OCI-M1 (cell line): Measurements from ENCODE around the gene CLEC3B.
"Not testable (repeated sequence)": the region's sequence is repeated elsewhere in the genome, so short reads cannot be mapped to it uniquely, and the experiment has no call there.

ENCODE experiments used
- DNase-seq: peaks from one replicate; lab custom pipeline; 2025; lab: John Stamatoyannopoulos, UW

The CLEC3B gene

GRCh38 chr3:45035441-45036301, 9.6 kb downstream of the CLEC3B start:
- no peak for DNase-seq

DNA sequence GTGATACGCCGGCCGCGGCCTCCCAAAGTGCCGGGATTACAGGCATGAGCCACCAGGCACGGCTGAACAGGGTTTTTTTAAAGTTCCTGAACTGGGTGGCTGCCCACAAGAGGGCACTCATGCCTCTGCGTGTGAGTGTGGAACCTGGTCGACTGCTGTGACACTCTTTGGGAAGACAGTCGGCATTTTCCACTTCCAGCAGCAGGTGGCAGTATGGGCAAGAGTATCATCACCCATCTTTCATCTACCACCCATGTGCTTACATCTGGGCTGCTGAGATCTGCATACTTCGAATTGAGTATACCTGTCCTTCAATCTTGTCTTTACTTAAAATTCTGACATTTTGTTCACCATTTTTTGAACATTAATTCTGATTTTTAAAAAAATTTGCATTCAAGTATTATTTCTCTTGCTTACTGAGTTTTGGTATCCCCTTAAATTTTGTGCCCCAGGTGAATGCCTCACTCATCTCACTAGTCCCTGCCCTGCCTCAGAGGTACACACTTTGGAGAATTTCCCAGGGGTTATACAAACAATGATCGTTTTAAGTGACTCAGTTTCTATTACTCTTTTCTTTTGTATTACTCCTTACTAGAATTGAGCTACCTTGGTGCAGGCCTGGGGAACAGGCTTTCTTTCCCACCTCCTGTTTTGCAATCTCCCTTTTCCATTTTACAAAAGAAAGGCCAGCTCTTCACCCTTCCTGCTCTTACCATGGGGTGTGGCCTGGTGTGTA, 11.8 kb downstream of the CLEC3B start:
- peak; percentile 96 for DNase-seq

DNA sequence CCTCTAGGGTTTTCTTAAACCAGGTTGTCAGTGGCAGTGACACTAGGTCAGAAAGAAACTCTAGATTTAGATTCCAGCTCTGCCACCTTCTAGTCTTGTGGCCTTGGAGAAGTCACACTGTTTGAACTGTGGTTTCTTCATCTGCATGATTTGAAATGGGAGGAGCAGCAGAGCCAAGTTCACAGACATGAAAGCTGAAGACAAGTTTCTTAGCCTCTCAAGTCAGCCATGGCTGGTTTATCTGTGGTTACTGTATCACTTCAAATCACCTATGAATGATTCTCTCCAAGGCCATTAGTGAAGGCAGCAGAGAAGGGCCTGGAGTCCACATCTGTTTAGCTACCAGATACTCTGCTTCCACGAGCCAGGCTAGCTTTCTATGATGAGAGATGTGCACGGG, 15.6 kb downstream of the CLEC3B start:
- peak; percentile 28 for DNase-seq

GRCh38 chr3:45042162-45042561, 16.1 kb downstream of the CLEC3B start:
- DNase-seq, result no peak

DNA sequence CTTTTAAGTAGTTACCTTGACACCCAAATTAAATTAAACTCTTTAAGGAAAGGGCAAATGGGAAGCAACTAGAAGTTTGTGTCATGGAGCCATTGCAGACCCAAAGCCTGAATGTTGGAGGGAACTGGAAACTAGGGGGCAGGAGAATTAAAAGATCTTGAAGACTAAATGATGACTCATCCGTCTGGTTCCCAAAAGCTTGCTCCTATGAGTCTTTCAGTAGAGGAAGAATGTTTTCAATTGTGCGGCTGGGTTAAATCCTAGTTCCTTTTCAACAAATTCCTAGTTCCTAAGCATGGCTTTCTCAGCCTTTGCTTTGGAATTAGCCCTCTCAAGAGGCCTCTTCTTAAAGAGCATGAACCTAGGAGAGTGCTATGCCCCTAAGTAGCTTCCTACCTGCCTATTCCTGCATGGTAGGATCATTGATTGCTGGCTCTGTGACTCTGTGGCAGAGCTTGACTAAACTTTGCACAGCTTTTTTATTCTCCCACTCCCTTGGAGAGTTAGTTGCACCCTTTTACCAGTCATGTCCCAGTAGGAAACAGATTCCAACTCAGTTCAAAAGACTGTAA, 17.7 kb downstream of the CLEC3B start:
- DNase-seq, result peak; percentile 47

DNA sequence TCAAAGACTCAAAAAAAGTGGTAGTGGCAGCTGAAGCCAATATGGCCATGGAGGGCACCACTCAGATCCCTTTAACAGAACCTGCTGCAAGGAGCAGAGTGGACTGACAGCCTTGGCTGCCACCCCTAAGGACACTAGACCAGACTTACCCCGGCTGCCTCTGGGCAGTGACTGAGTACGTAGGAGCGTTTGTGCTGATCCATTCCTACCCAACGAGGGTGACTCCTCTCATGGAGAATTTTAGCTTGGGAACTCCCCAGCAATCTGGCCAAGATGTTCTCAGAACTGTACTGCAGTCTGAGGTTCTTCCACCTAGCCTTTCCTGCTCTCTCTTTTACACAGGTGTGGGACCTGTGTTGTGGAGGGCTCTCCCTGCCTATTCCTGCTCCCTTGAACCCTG, 22.1 kb downstream of the CLEC3B start:
- no peak for DNase-seq

DNA sequence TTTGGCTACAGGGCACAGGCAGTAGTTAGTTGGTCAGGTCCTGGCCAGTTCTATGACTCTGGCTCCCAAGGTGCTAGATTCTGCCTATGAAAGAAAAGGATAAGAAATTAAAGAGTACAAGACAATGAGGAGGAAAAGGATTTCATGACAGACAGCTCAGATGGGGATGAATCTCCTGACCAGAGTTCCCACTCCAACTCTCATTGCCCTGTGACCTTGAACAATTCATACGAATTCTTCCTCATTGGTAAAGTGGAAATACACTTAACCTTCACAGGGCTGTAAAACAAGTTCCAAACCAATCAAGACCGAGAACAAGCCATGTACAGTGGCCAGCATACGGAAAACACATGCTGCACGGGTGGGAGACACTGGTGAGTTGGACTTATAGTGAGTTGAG, 23.7 kb downstream of the CLEC3B start:
- DNase-seq, result no peak

- no peak for DNase-seq
Measured at GRCh38 chr3:45051685-45052084, 25.6 kb downstream of the CLEC3B start.

DNA sequence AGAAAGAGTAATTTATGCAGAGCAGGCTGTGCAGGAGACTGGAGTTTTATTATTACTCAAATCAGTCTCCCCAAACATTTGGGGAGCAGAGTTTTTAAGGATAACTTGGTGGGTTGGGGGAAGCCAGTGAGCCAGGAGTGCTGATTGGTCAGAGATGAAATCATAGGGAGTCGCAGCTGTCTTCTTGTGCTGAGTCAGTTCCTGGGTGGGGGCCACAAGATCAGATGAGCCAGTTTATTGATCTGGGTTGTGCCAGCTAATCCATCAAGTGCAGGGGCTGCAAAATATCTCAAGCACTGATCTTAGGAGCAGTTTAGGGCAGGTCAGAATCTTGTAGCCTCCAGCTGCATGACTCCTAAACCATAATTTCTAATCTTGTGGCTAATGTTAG, 27.7 kb downstream of the CLEC3B start:
- DNase-seq, result not testable (repeated sequence)

DNA sequence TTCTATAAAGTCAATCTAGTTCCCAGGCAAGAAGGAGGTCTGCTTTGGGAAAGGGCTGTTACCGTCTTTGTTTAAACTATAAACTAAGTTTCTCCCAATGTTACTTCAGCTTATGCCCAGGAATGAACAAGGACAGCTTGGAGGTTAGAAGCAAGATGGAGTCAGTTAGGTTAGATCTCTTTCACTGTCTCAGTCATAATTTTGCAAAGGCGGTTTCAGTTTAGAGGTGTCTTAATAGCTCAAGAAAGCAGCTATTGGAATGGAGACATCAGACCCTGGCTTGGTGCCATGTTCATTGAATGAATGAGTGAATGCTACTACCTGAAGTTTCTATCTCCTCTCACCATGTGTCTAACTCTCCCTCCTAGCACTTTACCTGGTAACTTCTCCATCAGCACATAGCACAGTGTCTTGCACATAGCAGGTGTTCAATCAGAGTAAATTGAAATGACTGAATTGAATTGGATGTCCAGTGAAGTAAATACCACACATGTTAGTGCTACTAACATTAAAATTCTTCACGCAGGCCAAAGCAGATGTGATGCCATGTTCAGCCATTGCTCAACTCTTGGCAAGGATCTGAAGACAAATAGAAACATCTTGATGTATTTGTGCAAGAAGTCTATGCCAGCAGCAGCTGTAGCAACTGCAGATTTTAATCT, 28.2 kb downstream of the CLEC3B start:
- DNase-seq, result no peak

DNA sequence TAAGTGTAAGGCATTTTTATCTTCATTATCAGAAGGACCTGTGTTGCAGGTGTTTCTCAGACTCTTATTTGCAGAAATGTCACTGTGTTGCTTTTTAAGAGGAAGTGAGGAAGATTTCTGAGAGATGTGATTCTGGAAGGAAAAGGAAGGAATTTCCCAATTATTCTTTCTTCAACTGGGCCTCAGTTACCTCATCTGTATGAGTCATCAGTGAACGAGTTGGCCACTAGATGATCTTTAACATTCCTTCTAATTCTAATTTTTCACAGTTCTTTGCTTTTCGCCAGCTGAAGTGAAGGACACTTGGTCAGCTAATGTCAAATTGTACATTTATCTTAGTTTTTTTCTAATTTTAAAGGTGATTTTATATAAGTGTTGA, 28.9 kb downstream of the CLEC3B start:
- peak; percentile 22 for DNase-seq

GRCh38 chr3:45055411-45056143, 29.5 kb downstream of the CLEC3B start:
- peak; percentile 73 for DNase-seq

DNA sequence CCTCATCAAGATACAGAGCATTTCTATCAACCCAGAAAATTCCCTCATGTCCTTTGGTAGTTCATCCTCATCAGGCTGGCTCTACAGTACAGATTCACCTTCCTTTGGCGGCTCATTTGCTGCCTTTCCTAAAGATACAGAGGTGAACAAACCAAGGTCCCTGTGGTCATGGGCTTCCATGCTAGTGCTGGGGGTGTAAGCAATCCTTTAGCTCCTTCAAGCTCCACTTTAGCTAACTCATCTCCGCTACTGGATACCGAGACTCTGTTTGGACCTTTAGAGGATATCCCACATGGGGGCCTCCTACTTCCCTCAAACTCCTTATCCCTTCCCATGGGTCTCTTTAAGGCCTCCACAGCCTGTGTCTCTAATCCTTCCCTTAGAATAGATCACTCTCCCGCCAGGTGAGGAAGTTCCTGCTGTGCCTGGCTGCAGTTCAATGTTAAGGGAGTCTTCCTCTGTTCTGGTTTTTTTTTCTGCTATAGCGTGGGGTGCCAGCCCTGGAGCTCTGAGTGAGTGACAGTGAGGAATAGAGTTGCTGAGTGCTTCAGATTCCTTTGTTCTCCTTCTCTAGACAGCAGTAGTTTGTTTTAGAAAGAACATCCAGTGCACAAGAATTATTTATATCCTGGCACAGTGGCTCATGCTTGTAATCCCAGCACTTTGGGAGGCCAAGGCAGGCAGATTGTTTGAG, 30.7 kb downstream of the CLEC3B start:
- DNase-seq, result no peak

- no peak for DNase-seq
Measured at GRCh38 chr3:45057557-45057956, 31.5 kb downstream of the CLEC3B start.

DNA sequence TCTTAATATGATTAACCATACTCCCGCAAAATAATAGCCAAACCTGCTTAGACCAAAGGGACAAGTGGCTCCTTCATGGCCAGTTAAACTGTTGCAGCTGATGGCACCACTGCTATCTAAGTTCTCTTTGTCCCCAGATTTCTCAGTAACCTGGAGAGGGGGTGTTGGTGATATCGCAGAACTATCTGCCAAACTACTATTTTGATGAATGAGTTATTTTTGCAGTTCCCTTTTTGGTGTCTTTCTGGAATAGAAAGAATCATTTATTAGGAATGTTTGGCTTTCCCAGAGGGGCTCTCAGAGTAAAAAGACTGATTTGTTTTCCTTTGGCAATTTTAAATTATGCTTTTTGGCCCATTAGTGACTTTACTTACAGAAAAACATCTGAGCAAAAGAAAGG, 33.0 kb downstream of the CLEC3B start:
- DNase-seq, result no peak

DNA sequence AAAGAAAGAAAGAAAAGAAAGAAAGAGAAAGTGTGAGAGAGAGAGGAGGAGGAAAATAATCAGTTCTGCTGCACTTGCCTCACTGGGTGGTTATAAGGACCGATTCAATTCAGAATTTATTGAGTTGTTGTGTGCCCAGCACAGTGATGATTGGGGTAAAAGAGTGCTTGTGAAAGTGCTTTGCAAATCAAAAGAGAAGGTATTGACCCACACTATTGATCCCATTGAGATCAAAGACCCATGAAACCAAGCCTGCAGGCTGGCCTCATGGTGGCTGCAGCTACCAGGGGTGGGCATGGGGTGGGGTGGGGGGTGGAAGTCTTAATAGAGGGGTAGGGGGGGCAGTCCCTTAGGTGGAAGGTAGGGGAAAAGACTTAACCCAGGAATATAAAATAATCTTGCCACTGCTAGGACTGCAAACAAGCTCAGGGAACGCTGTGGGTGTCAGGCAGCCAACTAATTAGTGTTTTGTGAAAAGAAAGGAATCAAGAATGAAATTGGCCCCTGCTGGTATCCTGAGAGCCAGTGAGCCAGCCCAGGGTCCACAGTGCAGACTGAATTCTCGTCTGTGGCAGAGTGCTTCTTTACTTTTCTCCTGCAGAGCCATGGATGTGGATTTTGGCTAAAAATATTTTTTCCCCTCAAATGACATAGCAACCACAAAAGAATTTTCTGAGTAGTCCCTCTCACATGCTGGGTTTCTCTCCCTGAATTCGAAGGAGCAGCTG, 34.2 kb downstream of the CLEC3B start:
- no peak for DNase-seq

GRCh38 chr3:45062697-45063070, 36.6 kb downstream of the CLEC3B start:
- peak; percentile 13 for DNase-seq

DNA sequence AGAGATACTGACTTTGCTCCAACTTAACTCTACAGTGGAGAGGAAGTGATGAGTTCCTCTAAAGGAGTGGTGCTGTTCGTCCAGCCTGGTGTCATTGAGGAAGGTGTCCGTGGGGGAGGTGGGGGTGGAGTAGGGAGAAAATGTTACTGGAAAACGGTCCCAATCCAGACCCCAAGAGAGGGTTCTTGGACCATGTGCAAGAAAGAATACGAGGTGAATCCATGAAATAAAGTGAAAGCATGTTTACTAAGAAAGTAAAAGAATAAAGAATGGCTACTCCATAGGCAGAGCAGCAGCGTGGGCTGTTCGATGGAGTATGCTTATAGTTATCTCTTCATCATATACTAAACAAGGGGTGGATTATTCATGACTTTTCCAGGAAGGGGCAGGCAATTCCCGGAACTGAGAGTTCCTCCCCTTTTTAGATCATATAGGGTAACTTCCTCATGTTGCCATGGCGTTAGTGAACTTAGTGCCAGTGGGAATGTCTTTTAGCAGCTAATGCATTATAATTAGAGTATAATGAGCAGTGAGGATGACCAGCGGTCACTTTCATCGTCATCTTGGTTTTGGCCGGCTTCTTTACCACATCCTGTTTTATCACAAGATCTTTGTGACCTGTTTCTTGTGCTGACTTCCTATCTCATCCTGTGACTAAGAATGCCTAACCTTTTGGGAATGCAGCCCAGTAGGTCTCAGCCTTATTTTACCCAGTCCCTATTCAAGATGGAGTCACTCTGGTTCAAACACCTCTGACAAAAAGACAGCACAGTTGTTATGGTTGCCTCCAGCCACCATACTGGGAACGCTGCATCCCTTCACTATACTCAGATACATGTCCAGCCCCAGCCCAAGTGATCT, 38.6 kb downstream of the CLEC3B start:
- DNase-seq, result peak; percentile 98

DNA sequence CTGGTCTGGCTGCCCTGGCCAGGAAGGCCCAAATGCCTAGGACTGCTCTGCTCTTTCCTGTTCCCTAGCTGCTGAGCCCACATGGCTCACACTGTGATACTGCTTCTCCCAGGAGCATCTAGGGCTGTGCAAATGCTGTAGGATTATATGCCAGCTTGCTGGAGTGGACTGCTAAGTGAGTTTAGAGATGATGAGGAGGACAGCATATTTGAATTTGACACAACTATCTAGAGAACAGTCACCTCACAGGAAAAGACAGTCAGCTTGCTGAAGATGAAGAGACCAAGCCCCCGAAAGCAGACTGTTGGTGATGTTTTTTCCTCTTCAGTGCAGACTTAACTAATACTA, 39.2 kb downstream of the CLEC3B start:
- no peak for DNase-seq
